ENCODE measurements around the gene STARD3. TPM values are rescaled to one million over a fixed set of nuclear protein-coding genes. Genes with fewer than 3 reads are reported as not detected.
A peak's percentile ranks its signal among the peaks of the same experiment; 100 is the strongest.

Gene STARD3
- total and polyA plus RNA-seq, 9 of the 15 experiments (the other 6 are each of a cell fraction or from before 2014, with no cell fraction given): 0.63 to 87.0 (median 46.0) TPM

- TF ChIP-seq E2F4 (CRISPR knock-in tag; IDR thresholded peaks at IDR 0.05; ENCODE audit: low read depth): no peak
- TF ChIP-seq NFXL1 (CRISPR knock-in tag; IDR thresholded peaks at IDR 0.05): no peak
- no peak for TF ChIP-seq ARHGAP35 (IDR thresholded peaks at IDR 0.05; ENCODE audit: partially characterized antibody)
- TF ChIP-seq MAFK (IDR thresholded peaks at IDR 0.05; ENCODE audit: low read length): no peak
- TF ChIP-seq RBFOX2 (IDR thresholded peaks at IDR 0.05; ENCODE audit: low read depth, low read length): peak; percentile 56
- TF ChIP-seq ZNF121 (CRISPR knock-in tag; conservative IDR thresholded peaks at IDR 0.05): peak; percentile 28; the same call in 1 of the 2 replicates
- no peak for TF ChIP-seq NR2C1 (IDR thresholded peaks at IDR 0.05)
- no peak for TF ChIP-seq NR2C1 (tag; IDR thresholded peaks at IDR 0.05)
- peak; percentile 66 for TF ChIP-seq POLR2G (IDR thresholded peaks at IDR 0.05; ENCODE audit: low read depth, low read length)
- TF ChIP-seq ZNF124 (CRISPR knock-in tag; IDR thresholded peaks at IDR 0.05): no peak
- TF ChIP-seq HNRNPL (IDR thresholded peaks at IDR 0.05; ENCODE audit: low read depth, low read length): peak; percentile 70; the same call in 1 of the 2 replicates
- no peak for TF ChIP-seq GATA2 (CRISPR knock-in tag; IDR thresholded peaks at IDR 0.05)
- TF ChIP-seq PHTF2 (CRISPR knock-in tag; IDR thresholded peaks at IDR 0.05): no peak
- TF ChIP-seq ARID2 (IDR thresholded peaks at IDR 0.05): no peak
- TF ChIP-seq NRF1 (conservative IDR thresholded peaks at IDR 0.05 in 1 of 2, IDR thresholded peaks at IDR 0.05 in 1 of 2): 0 out of 4 replicates have a peak, but pooled peaks of 1 of the 2 experiments have one; percentile 23
- TF ChIP-seq MAX (CRISPR knock-in tag; IDR thresholded peaks at IDR 0.05): peak; percentile 10; the same call in 1 of the 2 replicates
- no peak for TF ChIP-seq ZKSCAN8 (CRISPR knock-in tag; IDR thresholded peaks at IDR 0.05)
- no peak for TF ChIP-seq ZNF277 (CRISPR knock-in tag; IDR thresholded peaks at IDR 0.05; ENCODE audit: borderline replicate concordance)
- TF ChIP-seq PRDM10 (IDR thresholded peaks at IDR 0.05; ENCODE audit: partially characterized antibody): no peak
- 0 out of 2 replicates have a peak, but pooled peaks have one; percentile 22 for TF ChIP-seq POLR2AphosphoS5 (IDR thresholded peaks at IDR 0.05; ENCODE audit: control insufficient read depth, insufficient read depth, low read depth, low read length)
- no peak for TF ChIP-seq MAFG (tag; conservative IDR thresholded peaks at IDR 0.05)
- TF ChIP-seq MED1 (CRISPR knock-in tag; IDR thresholded peaks at IDR 0.05; ENCODE audit: borderline replicate concordance): no peak
Observed at GRCh38 chr17:39663688-39664580, 27.0 kb downstream of the STARD3 start (continued).
